Ishikawa (cell line): ENCODE results near the gene LMAN2L.

ENCODE experiments used
- CEBPB ChIP-seq: IDR thresholded peaks from 2 replicates; pipeline ENCODE4 v1.6.1; 2012
- EGR1 ChIP-seq: IDR thresholded peaks from 2 replicates; pipeline ENCODE4 v1.6.1; 2012
- REST ChIP-seq: IDR thresholded peaks from 2 replicates; pipeline ENCODE4 v1.6.1; 2012; ENCODE audit warnings: low read depth, mild to moderate bottlenecking
- TAF1 ChIP-seq: IDR thresholded peaks from 2 replicates; pipeline ENCODE4 v1.6.1; 2012; ENCODE audit warnings: low read depth, mild to moderate bottlenecking
- TEAD4 ChIP-seq: IDR thresholded peaks from 2 replicates; pipeline ENCODE4 v1.6.1; 2012
- USF1 ChIP-seq: IDR thresholded peaks from 2 replicates; pipeline ENCODE4 v1.6.1; 2012
- ZBTB7A ChIP-seq: IDR thresholded peaks from 2 replicates; pipeline ENCODE4 v1.6.1; 2012; ENCODE audit warnings: low read depth

- TF ChIP-seq ZBTB7A (no peak), EGR1 (no peak), TAF1 (no peak), USF1 (no peak), REST (no peak), TEAD4 (no peak; the same call in 1 of the 2 replicates), CEBPB (peak; percentile 42; the same call in 1 of the 2 replicates)
Measured at GRCh38 chr2:96665083-96665569, 74.7 kb downstream of the LMAN2L start.
